Tibial artery (tissue), 4 donors: Measurements from ENCODE around the gene URB2.

Experiments used
- DNase-seq, 2 donors: peaks; one replicate each; pipeline ENCODE4 v3.0.0-alpha.2; 2019
- H3K27ac ChIP-seq, 2 donors: fragments of 200-600 bp; sonication (generic) in 1 of 2; 1 replicate in 1 of 2; 2 replicates in 1 of 2; pipeline ENCODE4 v1.5.1; 2018 to 2019; ENCODE audit warnings: mild to moderate bottlenecking in 1 of 2
- H3K27me3 ChIP-seq, 2 donors: fragments of 200-600 bp; sonication (generic) in 1 of 2; one replicate each; pipeline versions ENCODE4 v1.5.1 to v1.6.0; 2016 to 2019
- H3K36me3 ChIP-seq, 3 donors: fragments of 200-600 bp; sonication (generic) in 2 of 3; one replicate each; pipeline ENCODE4 v1.5.1; 2016 to 2019; ENCODE audit warnings: mild to moderate bottlenecking in 2 of 3
- H3K4me1 ChIP-seq, 4 donors: fragments of 200-600 bp; sonication (generic) in 2 of 4; 1 replicate in 3 of 4; 2 replicates in 1 of 4; pipeline ENCODE4 v1.5.1; 2016 to 2019
- H3K4me3 ChIP-seq, 2 donors: fragments of 200-600 bp; sonication (generic) in 1 of 2; 1 replicate in 1 of 2; 2 replicates in 1 of 2; pipeline ENCODE4 v1.5.1; 2018 to 2019; ENCODE audit warnings: mild to moderate bottlenecking in 2 of 2
- H3K9me3 ChIP-seq, 3 donors: fragments of 200-600 bp; sonication (generic) in 1 of 3; one replicate each; pipeline ENCODE4 v1.5.1; 2016 to 2019
- CTCF ChIP-seq, 2 experiments: fragments of 200-600 bp in 1 of 2; fragments of 450-650 bp in 1 of 2; IDR thresholded peaks; one replicate each; pipeline ENCODE4 v1.5.1; 2017 to 2019; ENCODE audit warnings: antibody characterized with exemption in 2 of 2, mild to moderate bottlenecking in 1 of 2, moderate library complexity in 1 of 2
- intact Hi-C: fragments of 100-400 bp; cut with DNase I; formaldehyde crosslinking; loops from one replicate; pipeline ENCODE4 v1.15.0; 2023; ENCODE audit warnings: low total_unique reads

Gene URB2

DNA sequence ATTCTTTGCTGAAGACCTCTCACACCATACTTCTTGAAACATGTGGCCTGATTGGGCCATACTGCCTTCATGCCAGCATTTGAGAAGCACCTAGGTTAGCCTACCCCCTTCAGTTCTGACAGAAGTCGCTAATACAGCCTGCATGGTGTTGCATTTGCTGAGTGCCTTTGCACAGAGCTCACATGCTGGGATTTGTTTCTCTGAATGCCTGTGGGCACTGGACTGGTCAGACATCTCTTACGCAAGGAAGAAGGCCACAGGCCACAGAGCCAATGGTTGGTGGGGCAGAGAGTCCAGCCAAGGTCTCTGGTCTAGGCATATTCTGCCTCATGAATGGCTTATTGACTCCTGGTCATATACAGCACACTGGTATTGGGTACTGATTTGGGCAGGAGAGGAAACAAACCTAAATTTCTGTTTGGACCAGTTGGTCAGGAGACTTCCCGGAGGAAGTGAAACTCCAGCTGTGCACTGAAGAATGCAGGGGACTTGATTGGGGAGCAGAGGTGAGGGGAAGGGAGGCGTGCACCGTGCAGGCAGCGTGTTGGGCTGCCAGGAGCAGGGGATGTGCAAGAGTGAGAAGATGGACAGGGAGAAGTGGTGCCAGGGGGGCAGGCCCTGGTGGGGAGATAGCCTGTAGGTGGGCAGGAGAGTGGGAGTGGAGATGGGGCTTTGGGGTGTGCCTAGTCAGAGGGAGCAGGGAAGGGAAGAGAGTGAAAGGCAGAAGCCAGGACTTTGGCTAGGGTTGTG lies 18.1 kb downstream of the URB2 start:
- no peaks in the 10 kb centered on the region for H3K4me1 ChIP-seq
- DNase-seq = no peak
- no peak overlapping the region for H3K4me3 ChIP-seq
- intact Hi-C loops = no loop called here
- no peak overlapping the region for H3K27ac ChIP-seq
- no peak for TF ChIP-seq CTCF (IDR thresholded peaks at IDR 0.05)
- H3K9me3 ChIP-seq = no peaks in the 10 kb centered on the region
- H3K27me3 ChIP-seq = no peaks in the 10 kb centered on the region
- H3K36me3 ChIP-seq = peaks cover 48 to 71% (median 65%) of the 10 kb centered on the region in 3 donors

DNA sequence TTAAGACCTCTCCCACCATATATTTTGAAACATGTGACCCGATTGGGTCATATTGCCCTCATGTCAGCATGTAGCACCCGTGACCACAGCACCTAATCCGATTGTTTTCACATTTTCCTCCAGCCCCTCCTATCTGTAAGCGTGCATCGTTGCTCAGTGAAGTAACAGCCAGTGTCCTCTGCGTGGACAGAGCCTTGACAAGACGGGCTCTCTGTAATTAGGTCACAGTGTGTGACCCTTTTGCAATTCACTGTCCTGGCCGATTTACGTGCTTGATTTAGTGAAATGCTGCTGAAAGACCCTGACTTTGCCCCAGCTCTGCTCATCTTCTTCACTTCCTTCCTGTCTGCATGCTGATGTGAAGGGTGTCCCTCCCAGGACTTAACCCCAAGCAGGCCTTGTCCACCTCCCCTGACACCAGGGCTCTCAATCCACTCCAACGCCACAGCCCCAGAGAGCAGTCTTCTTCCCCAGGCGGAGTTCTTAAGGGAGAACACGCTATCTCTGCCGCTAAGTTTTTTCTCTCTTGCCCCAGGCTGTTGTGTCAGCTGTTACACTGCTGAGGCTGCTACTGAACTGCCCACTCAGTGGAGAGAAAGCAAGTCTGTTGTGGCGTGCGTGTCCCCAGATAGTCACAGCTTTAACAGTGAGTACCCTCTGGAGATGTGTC lies 19.4 kb downstream of the URB2 start:
- TF ChIP-seq CTCF (IDR thresholded peaks at IDR 0.05) = no peak
- Histone ChIP-seq H3K27ac (no peak overlapping the region), H3K9me3 (no peaks in the 10 kb centered on the region), H3K4me3 (no peak overlapping the region), H3K36me3 (peaks cover 54 to 76% (median 69%) of the 10 kb centered on the region in 3 donors), H3K4me1 (no peaks in the 10 kb centered on the region), H3K27me3 (no peaks in the 10 kb centered on the region)
- no peak for DNase-seq
- intact Hi-C loops = no loop called here

DNA sequence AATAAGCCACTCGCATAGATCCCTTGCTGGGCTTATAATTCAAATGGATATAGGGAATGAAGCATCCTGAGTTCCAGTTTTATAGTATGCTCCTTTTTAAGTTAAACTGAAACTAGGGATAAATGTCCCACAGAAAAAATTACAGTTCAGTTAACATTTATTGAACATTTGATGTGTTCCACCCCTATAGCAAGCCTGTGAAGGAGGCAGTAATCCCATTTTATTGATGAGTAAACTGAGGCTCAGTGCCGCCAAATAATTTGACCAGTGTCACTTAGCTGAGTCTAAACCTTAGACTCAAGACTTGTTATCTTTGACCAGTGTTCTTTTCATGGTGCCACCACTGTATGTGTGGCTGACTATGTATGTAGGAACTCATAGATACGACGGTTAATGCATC lies 22.4 kb downstream of the URB2 start:
- intact Hi-C loops = no loop called here
- Histone ChIP-seq H3K27me3 (no peaks in the 10 kb centered on the region), H3K36me3 (peaks cover 64 to 97% (median 78%) of the 10 kb centered on the region in 3 donors), H3K4me1 (no peaks in the 10 kb centered on the region), H3K9me3 (no peaks in the 10 kb centered on the region), H3K4me3 (no peak overlapping the region), H3K27ac (no peak overlapping the region)
- DNase-seq = no peak
- TF ChIP-seq CTCF (IDR thresholded peaks at IDR 0.05) = no peak

DNA sequence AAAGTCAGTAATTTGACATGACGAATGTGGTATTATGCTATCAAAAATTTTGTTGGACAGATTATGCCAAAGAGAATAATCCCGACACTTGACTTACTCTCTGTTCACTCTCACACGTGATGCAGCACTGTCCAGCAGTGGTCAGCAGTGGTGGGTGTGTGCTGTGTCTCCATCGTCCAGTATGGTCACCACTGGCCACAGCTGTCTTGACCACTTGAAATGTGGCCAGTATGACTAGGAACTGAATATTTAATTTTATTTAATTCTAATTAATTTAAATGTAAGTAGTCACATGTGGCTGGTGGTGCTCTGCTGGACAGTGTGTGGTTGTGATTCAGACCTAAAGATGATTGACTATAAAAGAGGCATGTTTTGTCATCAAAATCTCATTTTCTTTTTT lies 24.0 kb downstream of the URB2 start:
- H3K4me3 ChIP-seq = no peak overlapping the region
- no peak overlapping the region for H3K27ac ChIP-seq
- H3K27me3 ChIP-seq = no peaks in the 10 kb centered on the region
- H3K9me3 ChIP-seq = no peaks in the 10 kb centered on the region
- no peak for DNase-seq
- intact Hi-C loops = no loop called here
- no peak for TF ChIP-seq CTCF (IDR thresholded peaks at IDR 0.05)
- peaks cover 55 to 94% (median 76%) of the 10 kb centered on the region in 3 donors for H3K36me3 ChIP-seq
- no peaks in the 10 kb centered on the region for H3K4me1 ChIP-seq

DNA sequence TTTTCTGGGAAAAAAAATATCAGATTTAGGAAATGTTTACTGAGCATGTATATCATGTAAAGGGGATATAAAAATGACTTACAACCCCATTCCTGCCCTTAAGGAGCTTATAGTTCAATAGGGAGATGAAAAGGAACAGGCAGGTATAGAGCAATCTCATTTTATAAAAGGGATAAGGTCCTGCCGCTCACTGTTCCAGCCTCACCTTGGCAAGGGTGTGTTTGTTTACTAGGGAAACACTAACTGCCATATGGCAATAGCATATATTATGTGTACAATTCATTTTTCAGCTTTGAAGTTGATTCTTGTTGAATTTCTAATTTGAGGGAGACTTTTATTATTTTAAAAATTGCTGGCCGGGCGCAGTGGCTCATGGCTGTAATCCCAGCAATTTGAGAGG lies 25.5 kb downstream of the URB2 start:
- no peak for TF ChIP-seq CTCF (IDR thresholded peaks at IDR 0.05)
- peaks cover 41 to 94% (median 72%) of the 10 kb centered on the region in 3 donors for H3K36me3 ChIP-seq
- H3K27ac ChIP-seq = no peak overlapping the region
- no peaks in the 10 kb centered on the region for H3K4me1 ChIP-seq
- H3K9me3 ChIP-seq = no peaks in the 10 kb centered on the region
- intact Hi-C loops = no loop called here
- no peak overlapping the region for H3K4me3 ChIP-seq
- no peaks in the 10 kb centered on the region for H3K27me3 ChIP-seq
- no peak for DNase-seq
